ENCODE results near the gene PON3. TPM values are rescaled to one million over a fixed set of nuclear protein-coding genes. Genes with fewer than 3 reads are reported as not detected.

Gene PON3
- total and polyA plus RNA-seq, 2 of the 4 experiments (the other 2 are of a cell fraction): not detected

GRCh38 chr7:95312561-95312960 lies 83.6 kb downstream of the PON3 start:
- Histone ChIP-seq H3K4me1 (ENCODE audit: control insufficient read depth, insufficient read depth, low read length) (no peaks in the 10 kb centered on the region), H3K9me1 (ENCODE audit: insufficient read depth, low read length) (no peaks in the 10 kb centered on the region), H2BK5ac (ENCODE audit: low read depth, low read length, poor library complexity, severe bottlenecking) (no peak overlapping the region), H3K27me3 (ENCODE audit: control insufficient read depth, insufficient read depth, low read length) (no peaks in the 10 kb centered on the region), H2AK9ac (replicated peaks; ENCODE audit: low read depth, low read length, poor library complexity) (no peak overlapping the region), H2AK5ac (ENCODE audit: low read depth, low read length) (no peak overlapping the region), H2BK120ac (ENCODE audit: low read depth, low read length) (no peak overlapping the region), H3K9ac (ENCODE audit: low read depth, low read length) (no peak overlapping the region), H2BK20ac (ENCODE audit: low read depth, low read length) (no peak overlapping the region), H2AFZ (replicated peaks; ENCODE audit: low read length, poor library complexity) (no peak overlapping the region), H3K9me3 (ENCODE audit: control insufficient read depth, insufficient read depth, low read length) (no peaks in the 10 kb centered on the region), H3K4me2 (ENCODE audit: low read depth, low read length) (no peak overlapping the region), H3K23ac (ENCODE audit: low read depth, low read length) (no peak overlapping the region), H3K4me3 (ENCODE audit: insufficient read depth, low read depth, low read length) (no peak overlapping the region), H4K5ac (ENCODE audit: low read depth, low read length) (no peak overlapping the region), H3K18ac (ENCODE audit: low read depth, low read length) (no peak overlapping the region), H3K79me1 (ENCODE audit: low read depth in 1 of 2, low read length in 2 of 2) (no peaks in the 10 kb centered on the region), H2BK15ac (ENCODE audit: low read depth, low read length) (no peak overlapping the region), H3K56ac (ENCODE audit: extremely low read depth, insufficient read depth, low read length) (no peak overlapping the region), H3K27ac (ENCODE audit: insufficient read depth, low read length) (no peak overlapping the region), H4K91ac (ENCODE audit: insufficient read depth, low read depth, low read length) (no peak overlapping the region), H3K4ac (ENCODE audit: low read depth, low read length) (no peak overlapping the region), H4K8ac (ENCODE audit: low read depth in 2 of 2, low read length in 2 of 2) (no peak overlapping the region), H3K36me3 (ENCODE audit: control insufficient read depth, insufficient read depth, low read length) (no peaks in the 10 kb centered on the region), H4K20me1 (ENCODE audit: insufficient read depth, low read length) (no peaks in the 10 kb centered on the region), H3K14ac (replicated peaks; ENCODE audit: low read depth, low read length) (no peak overlapping the region)
- no peak for DNase-seq
- in situ Hi-C loops (cut with MboI; ENCODE audit: low sequenced_read_pairs): no loop called here
- intact Hi-C loops (cut with micrococcal nuclease): no loop called here
- dilution Hi-C loops (cut with HindIII; ENCODE audit: low sequenced_read_pairs, unreplicated experiment): no loop called here
- CTCF ChIA-PET: interaction anchor here (0.6 kb wide), 1 partner anchor 584 kb away, joined by 3 read pairs; no protein-coding TSS in a partner anchor
- BruUV-seq (replicated peaks): no TSS peak
- POLR2A ChIA-PET (ENCODE audit: unreplicated experiment): no interaction called here
- WGBS, 2 experiments (ENCODE audit: extremely low coverage in 2 of 2, insufficient read length in 1 of 2): 86% methylated on average over 4 of the region's 4 CpGs; no CpG with 5 or more reads in 1 of the 2 experiments
- no peak for TF ChIP-seq RAD21 (IDR thresholded peaks at IDR 0.05; ENCODE audit: low read length)
- TF ChIP-seq RCOR1 (IDR thresholded peaks at IDR 0.05; ENCODE audit: insufficient replicate concordance, low read length): no peak
- no peak for TF ChIP-seq RFX5 (IDR thresholded peaks at IDR 0.05; ENCODE audit: low read depth, low read length)
- TF ChIP-seq BHLHE40 (IDR thresholded peaks at IDR 0.05; ENCODE audit: low read depth, low read length): no peak
- no peak for TF ChIP-seq POLR2A (IDR thresholded peaks at IDR 0.05; ENCODE audit: low read depth, low read length)
- no peak for TF ChIP-seq NFE2L2 (IDR thresholded peaks at IDR 0.05; ENCODE audit: low read depth, low read length)
- TF ChIP-seq CHD1 (IDR thresholded peaks at IDR 0.05; ENCODE audit: low read depth, low read length): no peak
- no peak for TF ChIP-seq MAFK (IDR thresholded peaks at IDR 0.05; ENCODE audit: low read depth, low read length)
- no peak for TF ChIP-seq CEBPB (IDR thresholded peaks at IDR 0.05; ENCODE audit: low read depth, low read length)
- TF ChIP-seq SMC3 (IDR thresholded peaks at IDR 0.05; ENCODE audit: low read depth, low read length): no peak
- no peak for TF ChIP-seq ELK1 (IDR thresholded peaks at IDR 0.05; ENCODE audit: borderline replicate concordance, low read depth, low read length)
- no peak for TF ChIP-seq FOS (IDR thresholded peaks at IDR 0.05; ENCODE audit: low read depth, low read length)
- no peak for TF ChIP-seq CTCF (conservative IDR thresholded peaks at IDR 0.05; ENCODE audit: low read depth, low read length)
- TF ChIP-seq MAZ (IDR thresholded peaks at IDR 0.05; ENCODE audit: borderline replicate concordance, low read depth, low read length): no peak
- TF ChIP-seq MXI1 (IDR thresholded peaks at IDR 0.05; ENCODE audit: borderline replicate concordance, low read depth, low read length): no peak
- ATAC-seq (ENCODE audit: low read depth): no peak

Data from IMR-90 (cell line).